ENCODE measurements around the gene SPATA9. TPM values are rescaled to one million over a fixed set of nuclear protein-coding genes. Genes with fewer than 3 reads are reported as not detected.
"Not testable (repeated sequence)": the region's sequence is repeated elsewhere in the genome, so short reads cannot be mapped to it uniquely, and the experiment has no call there.

SPATA9 gene
- polyA plus RNA-seq, 3 donors: 1.0 to 2.4 (median 1.4) TPM

DNA sequence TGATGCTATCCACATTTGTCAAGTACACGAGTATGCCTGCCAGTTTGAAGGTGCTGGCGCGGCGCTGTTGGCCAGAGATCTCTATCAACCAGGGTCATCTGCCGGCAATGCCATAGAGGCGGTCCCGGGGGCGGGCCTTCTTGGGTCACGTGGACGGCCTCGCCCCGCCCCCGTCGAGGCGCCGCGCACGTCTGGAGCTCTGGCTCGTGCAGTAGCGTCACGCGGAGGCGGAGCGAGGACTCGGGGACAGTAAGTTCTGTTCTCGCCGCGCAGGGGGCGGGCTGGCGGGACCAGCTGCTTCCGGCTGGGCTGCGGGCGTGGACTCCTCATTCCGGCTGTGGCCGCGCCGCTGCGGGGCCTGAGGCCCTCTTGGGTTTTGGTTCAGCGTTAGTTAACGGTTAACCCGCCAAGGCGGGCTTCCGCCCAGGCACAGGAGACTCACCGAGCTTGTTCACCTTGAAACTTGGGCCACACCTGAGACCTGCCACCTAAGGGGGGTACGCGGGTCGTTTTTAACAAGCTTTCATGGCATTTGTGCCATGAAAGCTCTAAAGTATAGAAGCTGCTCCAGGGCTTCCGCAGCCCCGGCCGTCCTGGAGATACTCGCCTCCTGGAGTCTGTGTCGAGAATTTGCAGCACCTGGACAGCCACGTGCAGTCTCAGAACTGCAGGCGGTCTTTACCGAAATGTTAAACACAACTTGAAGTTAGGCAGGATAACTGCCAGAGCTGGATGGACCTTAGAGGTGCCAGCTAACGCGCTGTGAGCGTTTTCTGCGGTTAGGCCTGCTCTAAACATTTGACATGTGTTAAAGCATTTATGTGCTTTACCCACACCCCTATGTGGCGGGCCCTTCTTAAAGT lies 36.0 kb downstream of the SPATA9 start, which contains the start of gene RFESD:
TSS of gene RFESD (plus strand) at position 209 of the 863 bp plus-strand sequence. CDS start 5,495 bp downstream, outside the sequence.
- DNase-seq: peak; percentile 96

DNA sequence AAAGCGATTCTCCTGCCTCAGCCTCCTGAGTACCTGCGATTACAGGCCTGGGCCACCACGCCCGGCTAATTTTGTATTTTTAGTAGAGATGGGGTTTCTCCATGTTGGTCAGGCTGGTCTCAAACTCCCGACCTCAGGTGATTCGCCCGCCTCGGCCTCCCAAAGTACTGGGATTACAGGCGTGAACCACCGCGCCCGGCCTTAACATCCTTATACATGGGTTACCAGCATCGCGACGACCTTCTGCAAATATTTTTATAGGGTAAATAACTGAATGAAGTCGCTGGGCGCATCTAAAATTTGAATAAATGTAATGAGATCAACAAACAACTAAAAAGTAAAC lies 36.6 kb downstream of the SPATA9 start:
- not testable (repeated sequence) for DNase-seq

DNA sequence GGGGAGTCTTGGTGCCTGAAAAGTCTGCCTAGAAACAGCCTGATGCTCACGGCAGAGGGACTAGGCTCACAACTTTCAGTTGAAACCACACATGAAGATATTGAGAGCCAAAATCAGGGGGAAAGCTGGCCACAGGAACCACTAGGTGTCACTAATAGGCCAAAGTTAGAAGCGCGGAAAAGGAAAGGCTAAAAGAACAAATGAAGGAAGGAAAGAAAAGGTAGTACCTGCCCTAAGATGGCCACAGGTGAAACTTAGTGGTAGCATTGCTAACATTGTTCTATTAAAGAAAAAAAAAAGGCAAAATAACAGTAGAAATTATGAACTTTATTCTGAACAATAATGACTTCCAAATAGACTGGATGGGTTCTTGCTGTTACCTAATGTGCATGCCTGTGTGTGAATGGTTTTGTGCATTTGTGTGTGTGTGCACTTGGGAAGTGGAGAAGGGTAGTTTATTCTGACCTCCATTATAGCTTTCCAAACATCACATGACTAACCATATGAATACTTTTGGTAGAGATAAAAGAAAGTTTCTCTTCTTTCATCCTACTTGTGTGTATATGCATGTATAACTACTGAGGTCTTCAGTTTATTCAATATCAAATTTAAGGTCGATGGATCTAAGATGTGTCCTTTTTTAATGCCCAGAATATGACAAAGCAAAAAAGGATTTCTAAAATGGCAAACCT lies 38.3 kb downstream of the SPATA9 start:
- DNase-seq: peak; percentile 36

DNA sequence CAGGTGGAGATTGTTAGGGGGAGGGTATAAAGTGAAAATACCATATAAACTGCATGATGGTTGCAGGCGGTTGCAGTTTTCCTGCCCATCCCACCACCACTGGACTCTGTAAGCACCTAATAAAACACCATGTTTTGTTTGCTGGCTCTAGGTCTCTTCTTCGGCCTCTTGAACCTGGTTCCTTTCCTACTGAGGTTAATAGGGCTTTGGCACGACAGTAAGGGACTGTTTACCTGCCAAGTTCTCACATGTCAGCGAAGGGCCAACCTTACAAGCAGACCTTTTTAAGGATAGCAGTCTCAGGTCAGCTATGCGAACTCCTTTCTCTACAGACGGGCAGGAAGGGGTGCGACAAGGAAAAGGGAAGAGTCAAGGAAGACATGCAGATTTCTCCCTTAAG lies 39.6 kb downstream of the SPATA9 start:
- DNase-seq: no peak

DNA sequence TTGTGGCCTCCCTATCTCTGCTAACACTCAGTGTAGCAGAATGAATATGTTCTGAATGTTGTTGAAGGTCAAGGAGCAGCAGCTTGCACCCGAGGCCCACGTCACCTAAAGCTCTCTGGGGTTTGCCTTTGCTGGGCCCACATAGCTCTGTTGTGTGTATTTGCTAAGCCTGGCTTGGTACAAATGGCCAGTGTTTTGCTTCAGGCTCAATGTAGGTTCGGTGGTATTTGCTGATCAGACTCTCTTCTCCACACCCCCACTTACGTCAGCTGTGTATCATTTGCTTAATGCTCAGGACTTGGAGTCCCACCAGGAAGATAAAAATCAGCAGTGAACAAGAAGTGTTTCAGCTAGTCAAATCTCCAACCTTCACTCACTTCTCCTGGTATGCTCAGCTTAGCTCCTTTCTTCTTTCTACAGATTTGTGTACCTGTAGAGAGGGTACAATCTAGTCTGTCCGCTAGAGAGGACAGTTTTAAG lies 41.0 kb downstream of the SPATA9 start:
- no peak for DNase-seq

DNA sequence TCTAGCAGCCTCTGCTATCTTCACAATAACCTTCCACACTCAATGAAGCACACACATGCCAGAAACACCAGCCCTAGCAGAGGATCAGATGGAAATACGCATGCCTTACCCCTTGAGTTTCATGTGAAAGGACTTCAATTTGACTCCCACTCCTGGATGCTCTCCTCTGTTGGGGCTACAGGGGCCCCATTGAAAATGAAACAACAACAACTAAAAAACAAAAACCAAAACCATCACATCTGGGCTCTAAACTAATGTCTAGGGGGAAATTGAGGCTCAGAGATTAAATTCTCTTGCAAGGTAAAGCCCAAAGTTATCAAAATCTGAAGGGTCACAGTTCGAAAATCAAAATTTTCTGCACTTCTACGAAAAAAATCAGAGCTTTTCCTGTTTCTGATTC lies 44.2 kb downstream of the SPATA9 start:
- DNase-seq: no peak

DNA sequence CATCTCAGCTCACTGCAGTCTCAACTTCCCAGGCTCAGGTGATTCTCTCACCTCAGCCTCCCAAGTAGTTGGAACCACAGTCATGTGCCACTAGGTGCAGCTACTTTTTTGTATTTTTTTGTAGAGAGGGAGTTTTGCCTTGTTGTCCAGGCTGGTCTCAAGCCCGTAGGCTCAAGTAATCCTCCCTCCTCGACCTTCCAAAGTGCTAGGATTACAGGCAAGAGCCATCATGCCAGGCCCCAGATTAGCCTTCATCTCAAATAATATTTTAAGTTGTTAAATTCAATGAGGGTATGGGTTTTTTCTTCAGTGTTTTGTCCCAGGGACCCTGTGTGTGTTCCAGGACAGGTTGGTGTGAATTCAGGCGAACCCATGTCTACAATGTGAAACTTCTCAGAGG lies 48.7 kb downstream of the SPATA9 start:
- DNase-seq: no peak

DNA sequence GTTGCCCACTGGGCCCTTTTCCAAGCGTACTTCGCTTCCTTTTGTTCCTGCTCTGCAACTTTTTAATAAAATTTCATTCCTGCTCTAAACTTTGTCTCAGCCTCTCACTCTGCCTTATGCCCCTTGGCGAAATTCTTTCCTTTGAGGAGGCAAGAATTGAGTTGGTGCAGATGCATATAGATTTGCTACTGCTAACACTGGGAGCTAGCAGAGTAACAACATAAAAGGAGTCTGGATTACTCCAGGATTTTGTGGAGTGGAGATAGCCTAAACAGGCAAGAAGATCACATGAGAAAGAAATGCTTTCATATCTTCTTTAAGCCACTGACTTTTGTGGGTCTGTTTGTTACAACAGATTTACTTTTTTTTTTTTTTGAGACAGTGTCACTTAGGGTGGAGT lies 49.1 kb downstream of the SPATA9 start:
- no peak for DNase-seq

DNA sequence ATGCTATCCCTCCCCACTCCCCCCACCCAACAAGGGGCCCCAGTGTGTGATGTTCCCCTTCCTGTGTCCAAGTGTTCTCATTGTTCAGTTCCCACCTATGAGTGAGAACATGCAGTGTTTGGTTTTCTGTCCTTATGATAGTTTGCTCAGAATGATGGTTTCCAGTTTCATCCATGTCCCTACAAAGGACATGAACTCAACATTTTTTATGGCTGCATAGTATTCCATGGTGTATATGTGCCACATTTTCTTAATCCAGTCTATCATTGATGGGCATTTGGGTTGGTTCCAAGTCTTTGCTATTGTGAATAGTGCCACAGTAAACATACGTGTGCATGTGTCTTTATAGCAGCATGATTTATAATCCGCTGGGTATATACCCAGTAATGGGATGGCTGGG lies 49.8 kb downstream of the SPATA9 start:
- DNase-seq: not testable (repeated sequence)

DNA sequence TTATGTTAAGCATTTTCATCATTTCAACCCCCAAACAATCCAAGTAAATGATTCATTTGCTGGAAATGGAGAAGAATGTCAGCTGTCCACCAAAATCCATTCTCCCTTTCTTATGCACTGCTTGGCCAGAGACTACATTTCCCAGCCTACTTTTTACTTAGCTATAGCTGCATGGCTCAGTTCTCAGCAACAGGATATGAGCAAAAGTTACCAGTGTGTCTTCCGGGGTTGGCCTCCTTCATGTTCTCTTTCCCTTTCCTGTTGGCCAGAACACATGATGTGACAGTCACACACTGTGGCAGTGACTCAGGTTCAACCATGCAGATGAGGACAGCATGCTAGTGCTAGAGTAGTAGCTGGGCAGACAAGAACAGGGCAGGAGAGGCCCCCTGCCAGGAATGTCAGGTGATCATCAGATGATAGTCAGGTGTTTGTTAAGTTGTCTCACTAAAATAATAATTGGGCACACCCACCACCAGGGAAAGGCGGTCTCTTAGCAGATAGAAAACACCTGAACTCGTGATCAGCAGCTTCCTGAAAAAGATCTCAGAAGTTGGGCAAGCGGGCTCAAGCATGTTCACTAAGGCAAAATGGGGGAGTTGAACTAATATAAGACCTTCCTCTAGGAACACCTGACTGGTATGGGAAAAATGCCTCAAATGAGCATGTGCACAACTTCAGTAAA lies 50.7 kb downstream of the SPATA9 start:
- no peak for DNase-seq

DNA sequence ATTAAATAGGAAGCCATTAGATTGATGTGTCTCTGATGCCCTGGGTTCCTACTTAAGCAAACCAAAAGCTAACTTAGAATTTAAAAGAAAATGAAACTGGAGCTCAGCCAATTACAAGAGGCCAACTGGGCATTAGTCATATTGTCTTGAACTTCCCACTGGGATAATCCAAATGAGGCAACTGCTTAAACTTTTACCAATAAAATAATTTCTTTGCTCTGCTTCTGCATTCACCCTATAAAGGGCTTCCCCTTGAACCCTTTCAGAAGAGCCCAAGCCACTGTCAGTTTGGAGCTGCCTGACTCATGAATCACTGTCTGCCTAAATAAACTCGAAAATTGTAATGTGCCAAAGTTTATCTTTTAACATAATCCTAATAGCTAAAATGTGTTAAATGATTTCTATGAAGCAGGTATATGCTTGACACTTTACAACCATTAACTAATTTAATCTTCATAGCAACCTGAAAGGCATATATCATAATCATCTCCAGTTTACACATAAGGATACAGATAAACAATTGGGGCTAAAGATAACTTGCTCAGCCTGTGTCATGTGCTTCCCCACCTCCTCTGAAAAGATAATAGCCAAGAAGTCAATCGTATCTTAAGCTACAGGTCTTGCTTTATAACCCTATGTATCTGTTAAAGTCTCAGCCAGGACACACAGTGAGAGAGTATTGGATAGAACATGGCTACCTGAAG lies 51.4 kb downstream of the SPATA9 start:
- no peak for DNase-seq

DNA sequence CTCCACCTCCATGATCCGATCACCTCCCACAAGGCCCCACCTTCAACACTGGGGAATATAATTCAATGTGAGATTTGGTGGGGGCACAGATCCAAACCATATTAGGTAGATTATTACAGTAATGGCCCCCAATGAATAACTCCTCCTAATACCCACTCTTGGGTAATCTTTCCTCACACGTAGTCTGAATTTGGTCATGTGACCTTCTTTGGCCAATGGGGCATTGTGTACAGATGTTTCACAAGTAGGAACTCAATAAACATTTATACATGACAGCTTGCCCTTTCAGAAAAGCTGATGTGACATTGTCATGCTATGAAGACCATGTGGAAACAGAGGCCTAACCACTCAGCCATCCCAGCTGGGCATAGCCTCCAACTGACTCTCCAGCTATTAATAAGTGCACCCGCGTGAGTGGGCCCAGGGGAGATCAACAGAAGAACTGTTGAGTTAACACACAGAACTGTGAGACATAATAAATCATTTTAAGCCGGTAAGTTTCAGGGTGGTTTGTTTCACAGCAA lies 52.3 kb downstream of the SPATA9 start:
- no peak for DNase-seq

DNA sequence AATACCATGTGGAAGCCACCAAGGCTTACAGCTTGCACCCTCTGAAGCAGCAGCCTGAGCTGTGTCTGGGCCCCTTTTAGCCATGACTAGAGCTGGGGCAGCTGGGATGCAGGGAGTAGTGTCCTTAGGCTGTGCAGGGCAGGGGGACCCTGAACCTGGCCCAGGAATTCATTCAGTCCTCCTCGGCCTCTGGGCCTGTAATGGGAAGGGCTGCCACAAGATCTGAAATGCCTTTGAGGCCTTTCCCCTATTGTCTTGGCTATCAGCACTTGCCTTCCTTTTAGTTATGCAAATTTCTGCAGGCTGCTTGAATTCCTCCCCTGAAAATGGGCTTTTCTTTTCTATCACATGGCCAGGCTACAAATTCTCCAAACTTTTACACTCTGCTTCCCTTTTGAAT lies 53.9 kb downstream of the SPATA9 start:
- DNase-seq: no peak

DNA sequence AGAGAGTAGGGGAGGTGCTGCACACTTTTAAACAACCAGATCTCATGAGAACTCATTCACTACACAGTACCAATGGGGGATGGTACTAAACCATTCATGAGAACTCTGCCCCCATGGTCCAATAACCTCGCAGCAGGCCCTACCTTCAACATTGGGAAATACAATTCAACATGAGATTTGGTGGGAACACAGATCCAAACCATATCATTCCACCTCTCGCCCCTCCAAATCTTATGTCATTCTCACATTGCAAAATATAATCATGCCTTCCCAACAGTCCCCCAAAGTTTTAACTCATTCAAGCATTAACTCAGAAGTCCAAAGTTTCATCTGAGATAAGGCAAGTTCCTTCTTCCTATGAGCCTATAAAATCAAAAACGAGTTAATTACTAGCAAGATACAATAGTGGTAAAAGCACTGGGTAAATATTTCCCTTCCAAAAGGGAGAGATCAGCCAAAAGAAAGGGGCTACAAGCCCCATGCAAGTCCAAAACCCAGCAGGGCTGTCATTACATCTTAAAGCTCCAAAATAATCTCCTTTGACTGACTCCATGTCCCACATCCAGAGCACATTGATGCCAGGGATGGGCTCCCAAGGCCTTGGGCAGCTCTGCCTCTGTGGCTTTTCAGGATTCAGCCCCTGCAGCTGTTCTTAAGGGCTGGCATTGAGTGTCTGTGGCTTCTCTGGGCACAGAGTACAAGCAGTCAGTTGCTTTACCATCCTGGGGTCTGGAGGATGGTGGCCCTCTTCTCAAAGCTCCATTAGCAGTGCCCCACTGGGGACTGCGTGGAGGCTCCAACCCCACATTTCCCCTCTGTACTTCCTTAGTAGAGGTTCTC lies 54.6 kb downstream of the SPATA9 start:
- no peak for DNase-seq

DNA sequence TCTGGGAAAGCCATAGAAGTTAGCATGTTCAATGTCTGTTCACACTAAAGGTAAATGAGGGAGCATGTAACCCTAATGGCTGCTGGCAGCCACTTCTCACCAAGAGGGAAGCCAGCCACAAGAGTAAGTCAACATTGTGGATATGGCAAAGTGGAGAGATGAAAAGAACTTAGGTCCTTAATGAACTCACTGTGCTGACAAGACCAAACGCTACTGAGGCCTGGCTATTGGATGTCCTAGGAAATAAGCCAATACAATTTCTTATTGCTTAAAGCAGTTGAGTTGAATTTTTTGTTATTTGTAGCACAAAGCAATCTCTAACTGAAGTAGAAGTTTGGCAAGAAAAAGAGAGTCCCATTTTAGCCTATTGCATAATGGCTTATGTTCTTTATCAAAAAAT lies 56.1 kb downstream of the SPATA9 start:
- DNase-seq: no peak

DNA sequence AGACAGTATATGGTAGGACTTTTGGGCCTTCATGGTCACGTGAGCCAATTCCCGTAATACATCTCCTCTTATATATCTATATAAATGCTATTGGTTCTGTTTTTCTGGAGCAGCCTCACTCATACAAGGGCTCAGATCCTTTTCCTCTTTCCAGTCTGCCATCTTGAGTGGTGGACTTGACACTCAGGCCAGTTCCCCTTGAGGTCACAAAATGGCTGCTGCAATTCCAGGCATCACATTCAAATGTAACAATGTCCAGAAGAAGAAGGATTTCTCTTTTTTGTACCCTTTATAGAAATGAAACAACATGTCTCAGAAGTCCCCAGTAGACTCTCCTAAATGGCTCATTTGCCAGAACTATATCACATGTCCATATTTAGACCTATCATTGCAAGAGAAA lies 58.4 kb downstream of the SPATA9 start:
- DNase-seq: no peak

DNA sequence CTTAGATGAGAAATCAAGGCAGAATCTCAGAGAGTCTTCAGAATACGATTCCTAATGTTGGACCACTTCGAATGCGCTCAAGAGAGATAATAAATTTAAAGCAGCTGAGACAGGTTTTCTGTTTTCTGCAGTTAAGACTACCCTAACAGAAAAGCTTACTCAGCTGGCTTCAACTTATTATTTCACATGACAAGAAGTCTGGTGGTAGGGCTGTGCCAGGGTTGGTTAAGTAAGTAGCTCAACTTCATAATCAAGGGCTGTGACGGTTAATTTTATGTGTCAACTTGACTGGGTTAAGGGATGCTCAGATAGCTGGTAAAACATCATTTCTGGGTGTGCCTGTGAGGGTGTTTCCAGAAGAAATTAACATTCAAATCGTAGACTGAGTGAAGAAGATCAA lies 59.1 kb downstream of the SPATA9 start:
- DNase-seq: no peak

DNA sequence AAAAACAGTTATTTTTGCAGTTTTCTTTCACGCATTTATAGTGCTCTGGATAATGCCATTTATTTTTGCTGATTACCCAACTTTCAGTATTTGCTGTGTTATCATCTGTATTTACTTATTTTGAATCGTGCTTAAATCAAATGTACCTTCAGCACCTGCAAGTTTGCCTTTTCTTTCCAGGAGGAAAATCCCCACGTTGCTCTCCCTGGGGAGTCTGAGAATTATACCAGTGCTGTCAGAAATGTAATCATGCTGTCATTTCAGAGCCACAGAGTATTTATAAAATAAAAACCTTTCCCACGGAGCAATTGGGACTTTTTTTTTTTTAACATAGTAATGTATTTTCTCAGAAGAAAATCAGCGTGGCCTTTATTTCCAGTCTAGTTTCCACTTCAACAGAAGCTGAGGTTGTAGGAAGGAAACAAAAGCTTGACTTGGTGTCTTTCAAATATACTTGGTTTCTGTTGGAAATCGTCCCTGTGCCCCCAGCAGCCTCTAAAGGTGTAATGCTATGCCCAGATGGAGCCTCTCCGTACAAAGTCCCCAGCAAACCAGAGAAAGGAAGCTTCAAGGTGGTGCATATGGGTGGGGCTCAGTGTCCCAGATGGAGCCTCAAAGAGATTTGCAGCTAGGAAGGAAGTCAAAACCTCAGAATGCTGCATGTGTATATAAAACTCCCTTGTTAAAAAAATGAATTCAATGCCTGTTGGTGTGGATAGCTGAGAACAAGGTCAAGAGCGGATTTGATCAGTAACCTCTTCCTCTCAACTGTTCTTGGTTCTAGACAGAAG lies 60.8 kb downstream of the SPATA9 start:
- DNase-seq: no peak

DNA sequence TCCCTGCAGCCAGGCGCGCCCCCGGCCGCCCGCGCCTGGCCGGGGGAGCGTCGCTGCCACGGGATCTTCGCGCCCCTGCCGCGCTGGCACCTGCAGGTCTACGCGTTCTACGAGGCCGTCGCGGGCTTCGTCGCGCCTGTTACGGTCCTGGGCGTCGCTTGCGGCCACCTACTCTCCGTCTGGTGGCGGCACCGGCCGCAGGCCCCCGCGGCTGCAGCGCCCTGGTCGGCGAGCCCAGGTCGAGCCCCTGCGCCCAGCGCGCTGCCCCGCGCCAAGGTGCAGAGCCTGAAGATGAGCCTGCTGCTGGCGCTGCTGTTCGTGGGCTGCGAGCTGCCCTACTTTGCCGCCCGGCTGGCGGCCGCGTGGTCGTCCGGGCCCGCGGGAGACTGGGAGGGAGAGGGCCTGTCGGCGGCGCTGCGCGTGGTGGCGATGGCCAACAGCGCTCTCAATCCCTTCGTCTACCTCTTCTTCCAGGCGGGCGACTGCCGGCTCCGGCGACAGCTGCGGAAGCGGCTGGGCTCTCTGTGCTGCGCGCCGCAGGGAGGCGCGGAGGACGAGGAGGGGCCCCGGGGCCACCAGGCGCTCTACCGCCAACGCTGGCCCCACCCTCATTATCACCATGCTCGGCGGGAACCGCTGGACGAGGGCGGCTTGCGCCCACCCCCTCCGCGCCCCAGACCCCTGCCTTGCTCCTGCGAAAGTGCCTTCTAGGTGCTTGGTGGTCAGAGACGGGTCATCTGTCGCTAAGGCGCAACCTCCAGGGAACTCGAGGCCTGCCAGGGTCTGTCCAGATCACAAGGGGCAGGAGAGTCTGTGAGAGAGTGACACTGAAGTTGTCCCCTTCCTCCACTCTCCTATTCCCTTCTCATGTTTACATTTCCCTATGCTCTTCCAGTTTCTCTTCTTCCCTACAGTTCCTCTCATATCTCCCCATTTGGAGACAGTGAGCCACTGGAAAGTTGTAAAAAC lies 61.6 kb downstream of the SPATA9 start:
- peak; percentile 22 for DNase-seq

Data from renal pelvis (tissue), 4 donors.